ENCODE measurements around the gene ARL15.

ARL15 gene

GRCh38 chr5:53927668-53928247 is 382.6 kb downstream of the ARL15 start:
- no peak for DNase-seq

DNA sequence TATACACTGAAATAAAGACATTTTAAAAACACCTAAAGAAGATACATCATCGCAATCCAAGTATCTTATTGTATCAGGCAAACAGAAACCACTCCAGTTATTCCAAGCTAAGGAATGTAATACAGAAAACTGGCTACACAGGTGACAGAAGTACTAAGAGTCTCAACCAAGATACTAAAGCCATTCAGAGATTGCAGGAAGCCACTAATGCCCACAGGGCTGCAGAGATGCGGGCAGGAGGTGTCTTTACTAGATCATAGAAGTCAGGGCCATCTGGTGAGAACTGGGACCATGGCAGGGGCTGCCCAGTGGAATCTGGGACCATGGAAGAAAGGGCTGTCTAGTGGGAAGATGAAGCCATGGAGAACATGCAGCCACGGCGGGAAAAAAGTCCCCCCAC is 384.3 kb downstream of the ARL15 start:
- DNase-seq: no peak

GRCh38 chr5:53924392-53924791 is 386.0 kb downstream of the ARL15 start:
- DNase-seq: no peak

DNA sequence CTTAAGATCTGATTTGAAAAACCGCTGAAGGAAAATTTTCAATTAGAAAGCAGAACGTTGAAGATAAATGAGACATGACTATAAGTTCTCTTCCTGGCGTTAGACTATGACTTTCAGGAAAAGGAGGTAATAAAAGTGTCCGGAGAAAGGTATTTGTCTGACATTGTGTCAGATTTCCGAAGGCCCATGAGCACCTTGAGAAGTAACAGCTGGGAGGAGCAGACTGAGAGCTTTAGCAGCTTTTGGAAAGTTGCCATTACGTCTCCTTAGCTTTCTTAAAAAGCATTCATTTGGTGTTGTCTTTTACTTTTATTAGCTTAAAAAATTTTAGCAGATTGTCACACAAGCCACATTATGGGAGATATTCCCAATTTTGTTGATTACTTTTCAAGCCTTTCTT is 386.4 kb downstream of the ARL15 start:
- DNase-seq: no peak

DNA sequence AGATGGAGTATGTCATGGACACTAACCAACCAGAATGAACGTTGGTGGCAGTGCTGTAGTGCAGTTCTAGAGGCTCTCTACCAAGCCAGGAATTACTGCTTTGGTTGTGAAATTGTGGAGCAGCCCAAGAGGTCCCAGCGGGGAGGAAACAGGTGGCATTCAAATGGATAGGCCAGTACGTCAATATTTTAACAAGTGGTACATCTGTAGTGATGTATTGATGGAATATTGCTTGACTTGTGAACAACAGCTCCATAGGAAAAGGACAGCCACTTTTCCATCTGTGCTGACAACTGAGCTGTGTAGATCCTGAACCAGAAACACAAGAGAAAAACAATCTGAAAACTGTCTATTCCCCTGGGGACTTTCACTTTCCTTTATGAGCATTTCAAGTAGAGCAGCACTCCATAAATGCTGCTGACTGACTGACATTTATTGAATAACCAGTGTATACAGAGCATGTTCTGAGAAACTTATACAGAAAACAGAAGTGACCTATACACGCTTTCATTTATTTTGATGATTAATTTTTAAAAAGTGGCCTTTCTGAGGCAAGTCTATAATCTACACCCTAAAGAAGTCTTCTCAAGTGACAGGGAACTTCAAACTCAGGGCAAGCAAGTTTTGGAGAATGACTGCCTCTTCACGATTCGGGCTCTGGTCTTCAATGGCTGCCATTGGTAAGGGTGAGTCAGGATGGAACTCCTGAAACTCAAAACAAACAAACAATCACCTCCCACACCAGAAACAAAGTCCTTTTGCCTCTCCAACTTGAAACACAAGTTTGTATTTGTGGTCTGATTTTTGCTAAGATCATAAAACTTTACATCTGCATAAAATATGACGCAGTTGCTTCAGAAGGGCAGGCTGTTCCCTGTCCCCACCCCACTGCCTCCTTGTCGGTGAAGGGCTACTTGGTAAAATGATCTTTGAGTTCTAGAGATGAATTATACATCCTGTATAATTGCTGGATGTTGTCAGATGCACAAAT is 387.6 kb downstream of the ARL15 start:
- DNase-seq: no peak

DNA sequence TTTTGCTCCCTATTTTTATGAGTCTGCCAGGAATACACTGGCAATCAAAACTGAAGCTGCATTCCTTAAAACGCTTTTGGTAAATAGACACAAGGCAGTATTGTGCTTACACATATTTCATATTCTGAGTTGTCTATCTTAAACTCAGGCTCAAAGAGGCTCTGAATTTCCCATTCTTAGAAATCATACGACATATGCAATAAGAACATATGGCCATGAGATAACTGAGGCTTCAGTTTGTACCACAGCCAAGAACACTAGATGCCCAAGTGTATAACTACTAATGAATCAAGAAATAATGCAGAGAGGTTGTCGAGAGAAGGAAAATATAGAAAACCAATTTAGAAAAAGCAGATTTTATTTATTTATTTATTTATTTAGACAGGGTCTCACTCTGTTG is 392.5 kb downstream of the ARL15 start:
- DNase-seq: no peak

- DNase-seq: no peak
Observed at GRCh38 chr5:53917095-53917494, 393.3 kb downstream of the ARL15 start.

GRCh38 chr5:53915120-53915519 is 395.3 kb downstream of the ARL15 start:
- DNase-seq: no peak

- peak; percentile 17 for DNase-seq
Observed at GRCh38 chr5:53913941-53914340, 396.4 kb downstream of the ARL15 start.

GRCh38 chr5:53908757-53909156 is 401.6 kb downstream of the ARL15 start:
- DNase-seq: no peak

DNA sequence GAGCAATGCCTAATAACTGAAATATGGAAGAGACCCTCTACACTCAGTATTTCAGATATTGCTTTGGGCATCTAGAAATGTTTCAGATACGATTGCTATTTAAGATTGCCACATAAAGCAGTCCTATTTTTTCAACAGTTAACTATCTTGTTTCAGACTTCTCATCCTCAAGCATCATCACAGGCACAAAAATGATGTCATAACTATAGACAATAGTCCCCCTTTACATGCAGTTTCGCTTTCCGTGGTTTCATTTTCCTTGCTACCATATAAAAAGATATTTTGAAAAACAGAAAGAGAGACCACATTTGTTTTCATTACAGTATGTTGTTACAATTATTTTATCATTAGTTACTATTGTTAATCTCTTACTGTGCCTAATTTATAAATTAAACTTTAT is 402.5 kb downstream of the ARL15 start:
- peak; percentile 45 for DNase-seq

DNA sequence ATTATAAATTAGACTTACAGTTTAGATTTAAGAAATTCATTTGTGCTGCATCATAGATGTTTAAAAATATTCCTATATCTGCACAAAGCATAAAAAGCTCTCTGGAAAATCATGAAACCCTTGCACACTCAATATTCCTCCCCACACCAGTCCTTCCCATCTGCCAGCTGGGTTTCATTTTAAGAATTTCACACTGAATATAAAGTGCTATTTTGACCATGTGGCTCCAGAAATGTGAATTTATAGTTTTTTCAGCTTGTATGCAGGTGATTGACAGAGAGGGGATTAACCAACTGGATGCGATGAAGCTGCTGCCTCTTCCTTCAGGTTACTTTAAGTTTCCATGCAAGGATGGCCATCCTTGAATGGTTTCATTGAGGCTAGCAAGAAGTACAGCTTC is 403.6 kb downstream of the ARL15 start:
- no peak for DNase-seq

DNA sequence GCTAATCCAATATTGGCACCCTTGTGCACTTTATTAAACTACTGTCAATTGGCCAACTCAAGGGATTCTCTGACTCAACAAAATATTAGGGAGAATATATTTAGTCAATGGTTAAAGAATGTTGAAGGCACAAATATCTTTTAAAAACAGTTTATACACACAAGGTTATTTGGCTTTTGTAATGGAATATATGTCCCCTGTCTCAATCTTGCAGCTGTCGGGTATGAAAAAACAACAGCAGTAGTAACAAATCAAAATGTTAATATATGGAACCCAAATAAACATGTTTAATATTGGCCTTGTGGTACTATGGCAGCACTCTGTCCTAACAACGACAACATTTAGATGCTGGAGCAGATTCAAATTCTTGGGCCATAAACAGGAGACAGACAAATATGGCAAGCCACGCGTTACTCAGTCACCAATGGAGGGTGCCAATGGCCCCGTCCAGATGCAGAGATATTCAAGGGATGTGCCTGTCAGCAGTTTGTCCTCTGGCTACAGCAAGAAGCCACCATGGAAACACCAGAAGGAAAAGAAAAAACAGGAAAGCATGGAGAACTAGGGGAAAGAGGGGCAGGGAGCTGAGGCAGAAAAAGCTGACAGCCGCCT is 408.0 kb downstream of the ARL15 start:
- DNase-seq: no peak

DNA sequence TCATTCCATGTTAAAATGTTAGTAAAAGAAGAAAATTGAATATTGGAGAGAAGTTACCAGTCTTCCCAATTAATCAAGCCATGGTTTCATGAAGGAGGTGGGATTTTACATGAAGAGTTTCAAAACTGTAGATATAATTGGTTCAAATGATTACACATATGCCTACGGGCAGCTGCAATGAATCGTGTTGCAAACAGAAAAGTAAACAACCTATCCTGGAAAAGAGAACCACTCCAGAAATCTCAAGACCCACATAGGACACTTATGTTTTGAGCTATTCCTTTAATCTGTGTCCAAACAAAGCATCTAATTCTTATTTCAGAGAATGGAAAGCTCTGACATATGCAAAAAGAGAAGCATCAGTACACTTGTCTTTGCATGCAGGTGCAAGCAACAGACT is 409.7 kb downstream of the ARL15 start:
- no peak for DNase-seq

DNA sequence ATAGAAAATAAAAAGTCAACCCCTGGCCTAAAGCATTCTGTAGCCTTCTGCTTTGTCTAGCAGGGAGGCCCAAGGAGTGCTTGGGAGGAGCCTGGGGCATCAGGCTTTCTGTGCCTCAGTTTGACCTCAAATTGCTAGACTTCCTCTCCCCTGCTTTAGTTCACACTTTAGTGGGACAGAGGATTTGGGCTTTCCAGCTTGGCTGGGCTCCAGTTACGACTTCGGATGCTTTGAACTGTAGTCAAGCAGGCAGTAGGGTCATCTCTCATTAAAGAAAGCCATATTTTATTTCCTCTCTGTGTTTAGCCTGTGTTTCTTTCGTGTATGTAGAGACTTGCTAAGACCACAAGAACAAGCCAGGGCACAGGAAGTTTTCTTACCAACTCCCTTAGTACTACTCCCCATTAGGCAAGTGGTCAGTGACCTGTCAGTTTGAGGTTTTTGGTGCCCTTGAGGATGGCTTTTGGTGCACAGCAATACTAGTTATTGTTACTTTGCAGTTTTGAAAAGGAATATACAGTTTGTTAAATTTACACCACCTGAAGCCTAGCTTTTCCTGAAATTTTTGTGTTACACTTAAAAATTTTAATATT is 415.2 kb downstream of the ARL15 start:
- no peak for DNase-seq

DNA sequence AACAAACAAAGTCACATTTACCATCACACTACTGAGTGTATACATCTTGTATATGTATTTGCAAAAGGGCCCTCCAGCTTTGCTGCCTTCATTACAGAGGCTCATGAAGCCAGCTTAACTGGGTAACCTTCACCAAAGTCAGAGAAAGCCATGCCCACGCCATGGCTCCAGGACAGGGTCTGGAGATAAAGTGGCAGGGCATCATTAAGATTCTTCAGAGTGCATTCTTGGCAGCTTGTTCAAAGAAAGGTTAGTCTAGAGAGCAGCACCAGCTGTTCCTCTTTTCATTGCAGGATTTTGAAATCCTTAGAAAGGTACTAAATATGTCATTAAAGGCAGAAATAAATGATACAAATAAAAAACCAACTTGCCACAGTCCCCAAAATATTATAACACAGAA is 416.7 kb downstream of the ARL15 start:
- DNase-seq: no peak

DNA sequence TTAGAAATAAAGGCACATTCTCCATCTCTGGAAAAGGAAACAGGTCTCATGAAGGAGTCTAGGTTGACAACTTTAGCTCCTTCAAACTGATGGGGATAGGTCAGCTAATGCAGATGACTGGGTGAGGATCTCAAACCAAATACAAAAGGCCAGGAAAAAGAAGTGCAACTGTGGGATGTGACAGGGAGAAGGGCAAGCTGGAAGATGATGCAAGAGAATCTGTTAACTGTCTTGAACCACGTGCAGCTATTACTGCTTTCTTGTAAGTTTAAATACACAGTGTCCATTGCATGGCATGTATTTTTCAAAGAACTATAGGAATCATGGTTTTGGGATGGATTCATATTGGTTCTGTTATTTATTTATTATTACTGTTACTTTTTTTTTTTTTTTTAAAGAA is 418.1 kb downstream of the ARL15 start:
- DNase-seq: no peak

DNA sequence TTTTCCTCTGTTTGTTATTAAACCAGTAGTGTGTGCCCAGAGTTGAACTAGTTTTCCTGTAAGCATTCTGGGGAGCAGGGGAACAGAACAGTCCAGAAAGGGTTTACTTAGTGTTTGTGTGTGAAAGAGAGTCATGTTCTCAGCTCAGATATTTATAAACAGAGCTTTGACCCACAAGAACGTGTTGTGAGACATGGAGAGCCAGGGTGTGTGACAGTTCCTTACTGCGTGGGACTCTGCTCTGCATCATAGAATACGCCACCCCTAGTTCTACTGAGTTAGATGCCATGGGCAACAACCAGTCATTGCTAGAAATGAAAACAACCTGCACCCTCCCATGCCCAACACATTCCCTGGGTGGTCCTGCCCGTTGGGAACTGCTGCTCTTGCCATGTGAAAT is 419.2 kb downstream of the ARL15 start:
- DNase-seq: no peak

DNA sequence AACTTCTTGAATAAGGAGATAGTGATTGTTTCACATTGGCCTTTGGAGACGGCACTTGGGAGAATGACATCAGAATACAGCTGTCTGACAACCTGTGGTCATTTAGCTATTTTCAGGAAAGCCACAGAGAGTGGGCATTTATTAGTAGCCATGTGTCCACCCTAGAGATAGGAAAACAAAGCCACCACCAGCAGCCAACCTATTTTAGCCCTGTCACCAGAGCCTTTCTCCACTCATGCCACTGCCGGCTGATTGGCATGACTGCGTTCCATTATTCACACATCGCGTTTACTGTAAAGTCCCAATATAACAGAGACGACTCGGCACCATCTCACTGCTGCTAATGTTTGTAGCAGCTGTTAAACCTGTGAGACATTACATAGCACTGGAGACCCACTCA is 419.9 kb downstream of the ARL15 start:
- DNase-seq: no peak

- no peak for DNase-seq
Observed at GRCh38 chr5:53884844-53885243, 425.5 kb downstream of the ARL15 start.

- no peak for DNase-seq
Observed at GRCh38 chr5:53884417-53884816, 426.0 kb downstream of the ARL15 start.

DNA sequence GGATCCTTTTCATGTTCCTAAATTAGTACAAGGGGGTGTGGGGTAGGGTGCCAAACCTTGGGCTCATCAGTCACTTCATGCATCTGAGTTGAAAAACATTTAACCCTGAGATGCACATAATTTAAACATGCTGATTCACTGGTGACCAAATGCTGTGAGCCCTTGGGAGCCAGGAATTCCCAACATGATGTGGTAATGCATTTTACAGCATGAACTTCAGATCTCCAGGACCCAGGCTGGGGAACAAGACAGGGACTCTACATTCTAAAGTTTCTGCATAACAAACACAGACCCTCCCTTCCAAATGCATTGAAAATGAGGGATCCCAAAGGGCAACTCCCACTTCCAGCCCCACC is 427.7 kb downstream of the ARL15 start:
- DNase-seq: no peak

DNA sequence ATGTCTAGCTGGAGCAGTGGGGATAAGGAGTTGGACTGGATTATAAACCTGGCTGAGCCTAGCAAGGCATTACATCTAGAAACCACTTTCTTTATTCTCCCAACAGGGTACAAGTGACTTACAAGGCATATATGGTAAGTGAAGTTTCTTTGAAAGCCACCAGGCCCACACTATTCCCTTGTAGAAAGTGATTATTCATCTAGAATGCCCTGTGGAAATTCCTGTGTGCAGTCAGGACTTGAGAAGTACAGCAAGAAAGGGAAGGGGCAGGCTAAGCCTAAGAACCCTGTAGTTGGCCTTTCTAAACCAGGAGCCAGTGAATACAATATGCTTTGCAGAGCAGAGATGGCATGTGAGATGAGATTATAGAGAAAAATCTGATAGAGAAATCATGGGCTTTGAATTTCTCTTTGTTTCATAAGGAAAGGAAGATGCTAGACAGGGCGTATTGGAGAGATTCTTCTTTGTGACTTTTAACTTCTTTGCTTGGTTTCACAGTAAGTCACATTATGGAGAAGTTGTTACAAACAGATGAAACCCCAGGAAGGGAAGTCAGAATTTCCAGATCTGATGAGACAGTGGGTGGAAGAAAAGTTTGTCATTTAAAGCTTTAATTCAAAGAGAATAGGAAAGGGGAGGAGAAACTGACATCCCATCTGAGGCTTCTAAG is 428.2 kb downstream of the ARL15 start:
- peak; percentile 76 for DNase-seq
